CD4-positive, alpha-beta T cell treated with Interleukin-4 for 1 hour (primary cell): ENCODE data around the gene MINAR1.
"Not testable (repeated sequence)": the region's sequence is repeated elsewhere in the genome, so short reads cannot be mapped to it uniquely, and the experiment has no call there.

Experiments
- DNase-seq, 2 donors: peaks; one replicate each; pipeline ENCODE4 v3.0.0-alpha.2; 2020 to 2022

Gene MINAR1, protein sequence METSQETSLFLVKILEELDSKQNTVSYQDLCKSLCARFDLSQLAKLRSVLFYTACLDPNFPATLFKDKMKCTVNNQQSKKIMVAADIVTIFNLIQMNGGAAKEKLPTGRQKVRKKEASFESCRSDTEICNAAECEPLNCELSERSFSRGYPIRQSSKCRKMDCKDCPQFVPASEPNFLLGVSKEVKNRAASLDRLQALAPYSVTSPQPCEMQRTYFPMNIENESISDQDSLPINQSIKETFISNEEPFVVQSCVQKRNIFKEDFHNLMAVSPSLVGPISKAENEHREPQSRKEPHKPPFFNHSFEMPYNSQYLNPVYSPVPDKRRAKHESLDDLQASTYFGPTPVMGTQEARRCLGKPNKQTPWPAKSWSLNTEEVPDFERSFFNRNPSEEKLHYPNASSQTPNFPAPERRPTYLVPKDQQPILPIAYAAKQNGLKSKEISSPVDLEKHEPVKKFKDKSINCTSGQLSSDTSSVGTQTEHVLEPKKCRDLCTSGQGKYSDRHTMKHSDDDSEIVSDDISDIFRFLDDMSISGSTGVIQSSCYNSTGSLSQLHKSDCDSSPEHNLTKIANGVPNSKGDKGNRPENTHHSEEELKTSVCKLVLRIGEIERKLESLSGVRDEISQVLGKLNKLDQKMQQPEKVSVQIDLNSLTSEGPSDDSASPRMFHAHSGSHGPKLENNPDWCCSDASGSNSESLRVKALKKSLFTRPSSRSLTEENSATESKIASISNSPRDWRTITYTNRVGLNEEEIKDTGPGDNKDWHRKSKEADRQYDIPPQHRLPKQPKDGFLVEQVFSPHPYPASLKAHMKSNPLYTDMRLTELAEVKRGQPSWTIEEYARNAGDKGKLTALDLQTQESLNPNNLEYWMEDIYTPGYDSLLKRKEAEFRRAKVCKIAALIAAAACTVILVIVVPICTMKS

DNA sequence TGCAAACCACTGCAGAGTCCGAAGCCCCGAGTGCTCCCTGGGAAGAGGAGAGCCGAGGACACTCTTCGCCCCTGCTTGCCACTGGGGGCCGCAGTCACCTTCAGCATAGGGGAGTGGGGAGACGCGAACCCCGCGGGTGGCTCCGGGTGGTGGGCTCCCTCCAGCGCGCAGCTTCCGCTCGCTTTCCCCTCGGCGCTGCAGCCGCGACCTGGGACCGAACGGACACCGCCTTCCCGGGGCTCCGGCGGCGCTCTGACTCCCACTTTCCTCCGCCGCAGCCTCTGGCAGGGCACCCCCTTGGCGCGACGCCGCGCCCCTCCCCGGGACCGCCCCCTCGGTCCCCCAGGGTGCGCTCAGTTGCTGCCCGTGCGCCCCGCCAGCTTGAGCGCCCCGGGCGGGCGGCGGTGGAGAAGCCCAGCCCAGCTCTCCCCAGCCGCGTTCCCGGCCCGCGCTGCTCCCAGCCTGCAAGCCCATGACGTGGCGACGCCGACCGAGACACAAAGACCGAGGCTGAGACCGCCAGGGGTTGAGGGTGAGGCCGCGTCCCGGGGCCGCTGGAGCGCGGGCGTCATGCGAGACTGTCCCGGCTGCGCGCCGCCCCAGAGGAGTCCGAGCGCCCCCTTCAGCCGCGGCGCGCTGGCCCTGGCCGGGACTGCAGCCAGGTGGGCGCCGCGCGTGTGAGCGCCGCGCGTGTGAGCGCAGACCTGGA is at the start of gene MINAR1:
TSS of gene MINAR1 (plus strand) at position 701 of the 709 bp plus-strand sequence. CDS start 23,812 bp downstream, outside the sequence.
- DNase-seq = no peak

DNA sequence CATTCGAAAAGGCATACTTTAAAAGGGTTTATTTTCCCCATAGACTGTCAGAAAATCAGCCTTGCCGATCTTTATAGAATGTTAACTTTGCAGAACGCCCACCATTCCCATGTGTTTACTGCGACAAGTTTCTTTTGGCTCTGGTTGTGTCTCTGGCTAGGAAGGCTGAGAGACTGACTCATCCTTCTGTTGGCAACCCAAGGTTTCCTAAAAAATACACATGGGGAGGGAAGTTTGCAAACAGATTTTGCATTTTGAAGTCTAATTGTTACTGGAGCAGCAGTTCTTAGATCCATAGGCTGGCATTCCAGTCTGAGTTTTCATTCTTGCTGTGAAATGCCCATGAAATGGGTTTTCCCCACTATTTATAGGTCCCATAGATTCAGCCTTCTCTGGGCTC is 37.9 kb upstream of the MINAR1 start:
- DNase-seq = no peak

DNA sequence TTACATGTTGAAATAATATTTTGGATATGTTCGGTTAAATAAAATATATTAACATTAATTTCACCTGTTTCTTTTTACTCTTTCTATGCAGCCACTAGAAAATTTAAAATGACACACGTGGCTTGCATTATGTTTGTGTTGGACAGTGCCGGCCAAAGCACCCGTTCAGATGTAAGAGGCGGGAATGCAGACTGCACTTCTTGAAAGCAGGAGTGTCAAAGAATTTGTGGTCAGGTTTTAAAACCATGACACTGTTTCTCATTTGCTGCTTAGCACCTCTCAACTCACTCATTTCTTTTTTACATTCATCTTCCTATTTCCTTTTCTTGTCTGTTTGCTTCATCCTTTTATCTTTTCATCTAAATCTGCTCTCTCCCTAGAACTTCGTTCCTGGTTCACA is 35.3 kb upstream of the MINAR1 start:
- DNase-seq = no peak

DNA sequence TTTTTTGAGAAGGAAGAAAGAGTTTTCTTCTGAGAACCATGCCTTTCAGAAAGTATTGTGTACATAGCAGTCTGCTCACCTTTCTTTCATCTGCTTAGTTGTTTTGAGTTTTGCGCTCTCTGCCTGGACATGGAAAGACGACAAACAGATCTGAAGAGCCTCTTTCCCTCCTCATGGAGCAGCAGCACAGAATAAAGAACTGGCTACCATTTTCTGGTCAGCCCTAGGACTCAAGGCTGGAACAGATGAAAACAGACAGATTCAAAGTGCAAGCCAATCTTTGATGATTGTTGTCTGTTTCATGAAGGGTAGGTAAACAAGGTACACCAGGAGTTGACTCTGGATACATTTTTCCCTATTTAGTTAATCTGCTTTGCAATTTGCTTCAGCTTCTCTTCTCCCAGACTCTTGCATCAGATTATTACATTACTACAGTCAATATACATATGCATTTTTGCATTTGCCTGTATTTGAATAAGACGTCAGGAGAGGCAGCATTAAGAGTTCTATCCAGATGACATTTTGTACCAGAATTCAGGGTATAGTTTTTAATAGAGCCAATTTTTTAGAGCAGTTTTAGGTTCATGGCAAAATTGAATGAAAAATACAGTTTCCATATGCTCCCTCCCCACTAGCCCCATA is 34.7 kb upstream of the MINAR1 start:
- no peak for DNase-seq

DNA sequence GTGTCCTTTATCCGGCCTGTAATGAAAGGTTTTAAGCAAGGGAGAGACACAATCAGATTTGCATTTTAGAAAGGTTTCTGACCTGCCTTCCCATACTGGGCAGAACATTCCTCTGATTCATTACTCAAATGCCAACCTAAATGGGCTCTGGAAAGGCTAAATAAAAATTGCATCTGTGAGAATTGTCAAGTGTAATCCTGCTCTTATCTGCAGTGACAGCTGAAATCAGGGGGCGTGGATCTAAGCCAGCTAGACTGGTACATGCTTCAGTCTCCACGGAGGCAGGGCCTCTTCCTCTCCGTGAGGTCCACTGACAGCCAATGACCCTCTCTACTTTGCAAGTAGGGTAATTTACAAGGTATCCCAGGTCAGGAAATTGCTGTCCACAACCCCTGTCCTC is 32.5 kb upstream of the MINAR1 start:
- DNase-seq = no peak

DNA sequence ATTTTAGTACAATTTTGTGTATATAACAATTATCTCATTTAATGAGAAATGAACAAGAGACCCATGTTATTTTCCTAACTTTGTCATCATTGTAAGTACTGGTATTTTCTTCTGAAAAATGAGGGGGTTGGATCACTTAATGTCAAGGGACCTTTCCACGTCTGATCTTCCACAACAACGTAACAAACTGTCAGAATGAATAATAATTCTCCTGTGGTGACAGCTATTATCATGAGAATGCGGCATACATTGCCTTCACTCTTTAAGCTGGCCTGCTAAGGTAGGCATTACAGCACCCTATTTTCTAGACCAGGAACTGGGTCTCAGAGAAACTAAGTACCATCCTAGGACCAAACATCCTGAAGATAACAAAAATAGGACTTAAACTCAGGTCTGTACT is 31.5 kb upstream of the MINAR1 start:
- DNase-seq = no peak

DNA sequence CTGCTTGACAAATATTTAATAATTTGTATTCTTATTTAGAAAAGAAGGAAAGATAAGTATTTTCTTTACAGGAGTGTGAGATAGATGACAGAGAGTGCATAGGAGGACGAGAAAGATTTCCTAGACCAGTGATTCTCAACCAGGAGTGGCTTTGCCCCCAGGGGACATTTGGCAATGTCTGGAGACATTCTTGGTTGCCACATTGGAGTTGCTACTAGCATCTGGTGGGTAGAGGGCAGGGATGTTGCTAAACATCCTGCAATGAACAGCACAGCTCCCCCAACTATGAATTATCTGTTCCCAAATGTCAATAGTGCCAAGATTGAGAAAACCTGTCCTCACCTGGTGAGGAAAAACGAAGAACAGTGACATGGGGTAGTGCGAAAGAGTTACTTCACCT is 30.8 kb upstream of the MINAR1 start:
- no peak for DNase-seq

DNA sequence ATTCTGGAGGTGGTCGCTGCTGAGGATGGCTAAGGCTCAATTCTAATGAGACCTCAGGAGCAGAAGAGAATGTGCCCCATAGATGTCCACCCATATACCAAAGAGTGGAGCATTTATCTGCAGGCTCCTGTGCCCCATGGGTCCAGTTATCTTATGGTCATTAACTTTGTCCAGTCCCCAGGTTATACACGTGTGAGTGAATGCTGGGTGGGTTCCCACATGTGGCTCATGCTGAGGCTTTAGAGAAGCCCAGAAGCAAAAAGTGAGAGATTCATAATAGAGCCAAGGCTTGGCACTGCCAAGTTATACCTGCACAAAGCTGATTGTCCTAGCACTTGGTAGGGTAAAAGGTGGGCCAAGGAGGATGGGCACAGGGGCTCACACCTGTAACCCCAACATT is 30.0 kb upstream of the MINAR1 start:
- DNase-seq = no peak

DNA sequence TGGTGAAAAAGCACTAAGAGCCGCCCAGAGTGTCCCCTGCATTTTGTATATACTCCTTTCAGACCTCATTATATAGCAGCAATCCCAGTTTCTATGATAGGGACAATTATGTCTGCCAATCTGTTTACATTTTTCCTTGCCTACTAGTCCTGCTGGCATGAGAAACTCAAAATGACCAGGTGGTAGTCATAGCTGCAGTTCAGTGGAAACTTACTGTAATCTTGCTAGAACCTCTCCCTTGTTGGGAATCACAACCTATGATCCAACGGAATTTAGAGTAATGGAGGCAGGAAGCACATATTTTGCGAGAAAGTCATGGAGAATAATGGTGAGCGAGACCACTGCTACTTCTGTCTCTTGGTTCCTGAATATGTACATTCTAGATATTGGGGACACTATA is 28.6 kb upstream of the MINAR1 start:
- no peak for DNase-seq

DNA sequence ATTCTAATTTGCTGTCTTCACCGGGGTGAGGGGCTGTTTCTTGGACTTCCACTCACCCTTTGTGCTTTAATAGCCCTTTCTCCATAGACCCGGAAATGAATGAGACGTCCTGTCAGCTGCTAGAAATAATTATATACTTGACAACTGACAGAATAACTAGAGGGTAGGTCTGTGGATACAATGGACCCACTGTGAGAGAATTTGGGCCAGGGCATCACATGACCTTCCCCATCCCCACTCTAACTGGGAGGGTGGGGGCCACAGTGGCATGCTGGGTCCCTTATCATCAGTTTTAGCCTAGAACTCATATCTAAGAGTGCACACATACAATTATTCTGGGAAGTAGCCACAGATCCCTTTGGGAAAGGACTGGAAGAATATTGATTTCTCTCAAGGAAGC is 25.9 kb upstream of the MINAR1 start:
- DNase-seq = no peak

DNA sequence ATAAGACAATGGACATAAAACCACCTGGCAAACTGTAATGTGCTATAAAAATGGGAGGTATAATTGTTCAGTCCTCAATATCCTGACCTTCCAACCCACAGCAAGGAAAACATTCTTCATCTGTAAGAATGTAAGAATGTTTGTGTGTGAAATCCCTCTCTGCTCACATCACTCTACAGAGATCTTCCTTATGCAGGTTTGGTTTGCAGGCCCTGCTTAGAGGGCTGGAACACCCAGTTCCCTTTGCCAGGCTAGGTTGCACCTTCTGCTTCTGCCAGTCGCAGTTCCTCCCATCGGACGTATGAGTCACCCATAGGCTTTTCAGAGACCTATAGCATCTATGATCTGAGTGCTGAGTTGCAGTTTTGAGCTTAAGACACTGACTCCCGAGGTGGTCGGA is 24.1 kb upstream of the MINAR1 start:
- DNase-seq = no peak

DNA sequence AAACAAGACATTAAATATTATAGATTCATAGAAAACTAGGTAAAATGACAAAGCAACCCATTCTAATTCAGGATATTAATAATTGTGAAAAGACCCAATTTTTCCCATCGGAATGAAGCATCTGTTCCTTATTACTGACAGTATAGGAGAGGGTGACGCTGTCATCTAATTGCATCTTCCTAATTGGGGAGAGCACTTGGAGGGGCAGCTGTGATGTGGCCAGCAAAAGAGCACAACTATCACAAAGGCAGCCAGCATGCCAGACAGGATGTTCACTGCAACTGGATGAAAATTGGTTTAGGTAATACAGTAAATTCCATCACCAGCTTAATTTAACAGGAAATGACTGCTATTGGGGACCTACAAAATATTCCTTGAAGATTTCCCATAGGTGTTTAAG is 21.9 kb upstream of the MINAR1 start:
- no peak for DNase-seq

DNA sequence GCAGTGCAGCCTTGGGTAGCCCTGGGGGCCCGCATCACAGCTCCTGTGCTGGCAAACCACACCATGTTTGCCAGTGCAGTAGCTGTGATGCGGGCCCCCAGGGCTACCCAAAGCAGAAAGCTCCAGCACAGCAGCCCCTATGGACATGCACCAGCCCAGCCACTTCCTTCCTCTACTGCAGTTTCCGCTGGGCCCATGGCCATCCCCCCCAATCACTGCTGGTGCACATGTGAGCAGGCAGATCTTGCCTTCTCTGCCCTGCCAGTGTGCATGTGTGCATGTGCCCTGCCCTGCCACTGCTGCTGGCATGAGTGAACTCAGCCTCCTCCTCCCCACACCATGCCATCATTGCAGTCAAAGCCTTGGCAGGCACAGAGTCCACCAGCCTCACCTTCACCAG is 20.1 kb upstream of the MINAR1 start:
- no peak for DNase-seq

DNA sequence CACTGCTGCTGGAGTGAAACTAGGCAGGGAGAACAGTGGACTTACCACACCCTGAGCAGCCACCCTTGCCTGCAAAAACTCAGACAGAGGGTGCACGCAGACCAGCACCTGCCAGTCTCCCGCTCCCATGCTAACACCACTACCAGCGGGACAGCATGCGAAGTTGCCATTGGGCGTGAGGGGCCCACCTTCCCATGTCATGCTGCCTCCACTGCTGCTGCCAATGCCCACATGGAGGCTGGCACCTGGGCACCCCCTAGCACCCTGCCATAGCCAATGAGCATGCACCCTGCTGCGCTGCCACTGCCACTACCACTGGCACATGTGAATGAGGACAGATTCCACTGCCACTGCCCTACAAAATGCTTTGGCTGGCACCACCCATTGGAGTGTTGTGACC is 19.7 kb upstream of the MINAR1 start:
- no peak for DNase-seq

DNA sequence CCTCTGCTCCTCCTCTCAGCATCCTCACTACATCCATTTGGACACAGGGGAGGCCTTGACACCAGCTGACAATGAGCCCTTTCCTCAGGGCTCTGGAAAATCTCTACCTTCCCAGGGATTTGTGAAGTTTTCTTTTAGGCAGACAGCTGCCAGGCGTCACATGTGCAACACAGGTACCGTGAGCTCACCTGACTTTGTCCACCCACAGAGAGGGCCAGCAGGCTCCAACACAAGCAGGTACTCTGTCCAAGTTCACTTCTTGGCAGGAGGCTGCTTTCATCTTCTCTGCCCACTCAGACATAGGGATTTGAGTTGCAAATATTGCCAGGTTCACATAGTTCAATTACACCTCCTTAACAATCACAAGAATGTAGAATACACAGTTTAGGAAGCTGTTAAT is 15.3 kb upstream of the MINAR1 start:
- no peak for DNase-seq

DNA sequence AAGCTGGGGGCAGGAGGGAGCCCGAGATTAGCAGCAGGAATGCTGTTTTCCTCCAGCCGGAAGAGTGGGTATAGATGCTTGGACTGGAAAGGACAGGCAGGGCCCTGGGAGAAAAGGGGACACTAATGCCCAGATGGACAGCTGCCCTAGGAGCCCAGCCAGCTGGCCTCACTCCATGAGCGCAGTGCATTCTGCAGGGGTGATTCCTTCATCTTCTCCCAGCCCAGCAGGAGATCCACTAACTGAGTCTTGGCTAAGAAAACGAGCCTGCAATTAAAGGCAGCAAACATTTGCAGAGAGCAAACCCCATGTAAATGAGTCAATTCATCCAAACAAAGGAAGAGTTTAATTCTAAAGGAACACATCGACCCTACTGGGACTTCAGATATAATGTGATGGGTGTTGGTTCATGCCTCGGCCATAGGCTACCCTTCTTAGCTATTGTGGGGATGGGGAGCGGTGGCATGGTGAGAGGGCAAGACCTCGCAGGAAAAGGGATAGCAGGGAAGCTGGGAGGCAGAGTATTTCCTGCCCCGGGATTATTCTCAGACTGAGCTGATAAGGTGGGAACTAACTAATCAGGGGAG is 13.3 kb upstream of the MINAR1 start:
- no peak for DNase-seq

DNA sequence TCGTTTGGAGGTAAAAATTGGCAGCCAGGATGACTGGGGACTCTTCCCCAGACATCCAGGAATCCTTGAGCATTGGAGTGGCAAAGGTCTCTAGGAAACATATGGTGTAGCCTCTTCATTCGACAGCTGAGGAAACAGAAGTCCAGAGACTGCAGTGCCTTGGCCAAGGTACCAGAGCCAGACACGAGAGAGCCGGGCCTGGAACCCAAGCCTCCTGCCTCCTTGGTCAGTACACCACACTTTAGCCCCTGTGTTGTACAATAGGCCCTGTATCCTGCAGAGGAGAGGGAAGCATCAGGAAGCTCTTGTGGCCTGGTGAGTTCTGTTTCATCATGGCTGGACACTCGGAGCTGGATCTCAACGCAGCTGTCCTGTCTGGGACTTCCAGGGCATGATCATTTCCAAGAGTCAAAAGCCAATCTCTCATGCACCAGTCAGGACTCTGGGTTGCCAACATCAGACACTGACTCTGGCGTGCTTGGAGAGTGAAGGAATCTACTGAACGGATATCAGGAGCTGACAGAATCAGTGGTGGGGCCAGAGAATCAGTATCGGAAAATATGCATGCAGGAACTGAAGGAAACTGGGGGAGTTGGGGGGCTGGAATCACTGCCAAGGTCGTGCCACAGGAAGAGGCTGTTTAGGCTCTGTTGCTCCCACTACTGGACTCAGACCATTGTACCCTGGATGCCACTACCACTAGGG is 6.4 kb upstream of the MINAR1 start:
- no peak for DNase-seq

DNA sequence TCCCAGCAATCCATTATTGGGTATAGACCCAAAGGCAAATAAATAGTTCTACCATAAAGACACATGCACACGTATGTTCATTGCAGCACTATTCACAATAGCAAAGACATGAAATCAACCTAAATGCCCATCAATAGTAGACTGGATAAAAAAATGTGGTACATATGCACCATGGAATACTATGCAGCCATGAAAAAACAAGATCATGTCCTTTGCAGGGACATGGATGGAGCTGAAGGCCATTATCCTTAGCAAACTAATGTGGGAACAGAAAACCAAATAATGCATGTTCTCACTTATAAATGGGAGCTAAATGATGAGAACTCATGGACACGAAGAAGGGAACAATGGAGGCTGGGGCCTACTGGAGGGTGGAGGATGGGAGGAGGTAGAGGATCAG is 5.2 kb upstream of the MINAR1 start:
- not testable (repeated sequence) for DNase-seq

DNA sequence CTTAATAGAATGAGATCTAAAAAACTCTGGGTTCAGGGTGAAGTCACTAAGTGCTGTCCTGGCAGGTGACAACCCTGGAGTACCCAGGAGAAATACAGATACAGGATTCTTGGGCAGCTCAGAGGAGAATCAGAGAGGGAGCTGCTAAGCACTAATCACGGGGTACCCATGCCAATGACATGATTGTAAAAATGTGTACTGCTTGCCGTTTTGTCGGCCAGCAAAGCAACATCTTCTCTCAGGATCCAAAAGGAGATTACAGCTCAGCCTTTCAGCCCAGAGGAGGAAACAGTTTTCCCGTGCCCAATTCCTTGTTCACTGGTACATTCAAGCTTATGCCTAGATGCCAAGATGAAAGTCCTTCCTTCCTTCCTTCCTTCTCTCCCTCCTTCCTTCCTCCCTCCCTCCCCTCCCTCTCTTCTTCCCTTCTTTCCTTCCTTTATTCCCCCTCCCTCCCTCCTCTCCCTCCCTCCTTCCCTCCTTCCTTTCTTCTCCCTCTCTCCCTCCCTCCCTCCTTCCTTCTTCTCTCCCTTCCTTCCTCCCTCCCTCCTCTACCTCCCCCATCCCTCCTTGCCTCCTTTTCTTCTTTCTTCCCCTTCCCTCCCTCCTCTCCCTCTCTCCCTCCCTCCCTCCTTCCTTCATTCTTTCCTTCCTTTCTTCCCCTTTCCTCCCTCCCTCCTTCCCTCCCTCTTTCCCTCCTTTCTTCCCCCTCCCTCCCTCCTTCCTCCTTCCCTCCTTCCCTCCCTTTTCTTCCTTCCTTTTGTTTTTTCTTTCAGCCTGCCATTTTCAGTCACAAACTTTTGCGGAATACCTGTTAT is 4.1 kb upstream of the MINAR1 start:
- DNase-seq = no peak

DNA sequence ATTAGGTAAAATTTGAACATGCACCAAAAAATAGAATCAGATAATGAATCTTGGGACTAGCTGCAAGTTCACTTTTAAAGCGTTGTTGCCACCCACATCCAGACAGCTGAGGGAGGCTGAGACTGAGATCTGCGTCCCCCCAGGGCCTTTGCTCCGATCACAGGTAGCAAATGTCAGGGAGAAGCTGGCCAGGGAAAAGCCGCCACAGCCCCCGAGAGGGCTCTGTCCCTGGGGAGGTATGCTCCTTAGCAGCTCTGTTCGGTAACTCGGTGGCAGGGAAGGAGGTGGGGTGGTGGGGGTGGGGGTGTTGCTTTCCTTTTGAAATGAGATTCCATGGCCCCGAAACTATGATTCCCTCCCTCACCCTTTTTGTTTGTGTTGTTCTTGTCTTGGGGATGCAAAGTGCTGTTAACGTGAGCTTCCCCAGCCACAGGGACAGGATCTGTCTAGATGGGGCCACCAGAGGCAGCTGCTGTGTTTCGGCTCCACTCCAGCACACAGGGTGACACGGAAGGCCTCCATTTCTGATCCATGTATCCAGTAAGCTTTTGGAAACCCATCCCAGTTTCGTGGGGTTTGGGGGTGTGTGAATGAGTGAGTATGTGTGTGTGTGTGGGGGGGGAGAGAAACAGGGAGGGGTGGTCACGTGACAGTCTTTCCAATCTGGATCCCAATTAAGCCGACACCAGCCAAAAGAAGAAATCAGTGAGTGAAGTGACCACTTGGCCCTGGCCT is 1.1 kb upstream of the MINAR1 start:
- no peak for DNase-seq
